Embryonic facial prominence (tissue), 1 donor: ENCODE data around the gene VPS45.
"Not testable (repeated sequence)": the region's sequence is repeated elsewhere in the genome, so short reads cannot be mapped to it uniquely, and the experiment has no call there.

Source experiments
- DNase-seq: peaks from one replicate; pipeline ENCODE4 v3.0.0-alpha.2; 2016; ENCODE audit errors: extremely low spot score

Gene VPS45

GRCh38 chr1:150067184-150068108 is at the start of gene VPS45:
Gene VPS45 (plus strand): TSS chr1:150067776. CDS start chr1:150067858, 82 bp downstream.
- peak; percentile 91 for DNase-seq

DNA sequence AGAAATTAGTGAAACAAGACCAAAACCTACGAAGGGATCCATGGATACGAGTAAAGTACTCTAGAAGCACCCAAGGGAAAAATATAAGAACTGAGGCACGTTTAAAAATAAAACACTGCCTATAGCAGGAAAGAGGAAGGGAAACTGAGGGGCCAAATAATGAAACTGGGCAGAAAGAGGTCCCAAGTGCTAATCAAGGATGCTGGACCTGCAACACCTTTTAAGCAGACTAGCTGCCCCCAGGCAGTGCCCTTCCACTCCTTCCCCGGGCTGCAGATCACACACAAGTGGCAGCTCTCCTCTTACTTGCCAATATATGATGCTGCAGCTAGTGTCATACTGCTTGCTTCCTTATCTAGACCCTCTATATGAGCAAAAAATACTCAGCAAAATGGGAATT is 49.4 kb upstream of the VPS45 start:
- DNase-seq, result no peak

- DNase-seq, result no peak
Observed at GRCh38 chr1:150020711-150021110, 46.9 kb upstream of the VPS45 start.

- DNase-seq, result no peak
Observed at GRCh38 chr1:150021191-150021694, 46.3 kb upstream of the VPS45 start.

- DNase-seq, result no peak
Observed at GRCh38 chr1:150022357-150022756, 45.2 kb upstream of the VPS45 start.

- no peak for DNase-seq
Observed at GRCh38 chr1:150024156-150024555, 43.4 kb upstream of the VPS45 start.

GRCh38 chr1:150028322-150028721 is 39.3 kb upstream of the VPS45 start:
- no peak for DNase-seq

GRCh38 chr1:150034336-150034735 is 33.2 kb upstream of the VPS45 start:
- no peak for DNase-seq

DNA sequence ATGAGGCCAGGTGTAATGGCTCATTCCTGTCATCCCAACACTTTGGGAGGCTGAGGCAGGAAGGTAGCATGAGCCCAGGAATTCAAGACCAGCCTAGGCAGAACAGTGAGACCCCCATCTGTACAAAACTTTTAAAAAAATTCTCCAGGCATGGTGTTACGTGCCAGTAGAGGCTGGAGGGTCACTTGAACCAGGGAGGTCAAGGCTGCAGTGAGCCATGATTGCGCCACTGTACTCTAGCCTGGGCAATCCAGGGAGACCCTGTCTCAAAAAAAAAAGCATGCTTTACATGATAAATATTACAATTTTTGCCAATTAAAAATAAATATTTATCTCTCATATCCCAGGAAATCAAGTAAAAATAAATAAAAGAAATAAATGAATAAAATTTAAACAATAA is 17.6 kb upstream of the VPS45 start:
- DNase-seq, result no peak

- DNase-seq, result no peak
Observed at GRCh38 chr1:150051089-150051373, 16.5 kb upstream of the VPS45 start.

- not testable (repeated sequence) for DNase-seq
Observed at GRCh38 chr1:150051905-150052412, 15.6 kb upstream of the VPS45 start.

DNA sequence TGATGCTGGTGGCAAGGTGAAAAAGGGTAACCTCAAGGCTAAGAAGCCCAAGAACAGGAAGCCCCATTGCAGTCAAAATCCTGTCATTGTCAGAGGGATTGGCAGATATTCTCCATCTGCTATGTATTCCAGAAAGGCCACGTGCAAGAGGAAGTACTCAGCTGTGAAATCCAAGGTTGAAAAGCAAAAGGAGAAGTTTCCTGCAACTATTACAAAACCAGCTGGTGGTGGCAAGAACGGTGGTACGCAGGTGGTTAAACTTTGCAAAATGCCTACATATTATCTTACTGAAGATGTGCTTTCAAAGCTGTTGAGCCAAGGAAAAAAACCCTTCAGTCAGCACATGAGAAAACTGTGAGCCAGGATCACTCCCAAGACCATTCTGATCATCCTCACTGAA is 13.7 kb upstream of the VPS45 start:
- DNase-seq, result no peak

- DNase-seq, result not testable (repeated sequence)
Observed at GRCh38 chr1:150055507-150055906, 12.1 kb upstream of the VPS45 start.

- DNase-seq, result no peak
Observed at GRCh38 chr1:150056407-150056806, 11.2 kb upstream of the VPS45 start.

DNA sequence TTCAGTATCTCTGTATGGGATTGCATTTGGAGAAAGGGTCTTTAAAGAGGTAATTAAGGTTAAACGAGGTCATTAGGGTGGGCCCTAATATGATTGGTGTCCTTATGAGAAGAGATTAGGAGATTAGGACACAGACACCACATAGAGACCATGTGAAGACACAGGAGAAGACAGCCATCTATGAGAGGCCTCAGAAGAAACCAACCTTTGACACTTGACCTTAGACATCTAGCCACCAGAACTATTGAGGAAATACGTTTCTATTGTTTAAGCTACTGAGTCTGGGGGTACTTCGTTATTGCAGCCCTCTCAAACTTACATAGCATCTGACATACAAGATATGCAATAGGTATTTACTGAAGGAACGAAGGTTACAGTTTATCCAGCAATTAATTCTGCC is 7.3 kb upstream of the VPS45 start:
- no peak for DNase-seq

DNA sequence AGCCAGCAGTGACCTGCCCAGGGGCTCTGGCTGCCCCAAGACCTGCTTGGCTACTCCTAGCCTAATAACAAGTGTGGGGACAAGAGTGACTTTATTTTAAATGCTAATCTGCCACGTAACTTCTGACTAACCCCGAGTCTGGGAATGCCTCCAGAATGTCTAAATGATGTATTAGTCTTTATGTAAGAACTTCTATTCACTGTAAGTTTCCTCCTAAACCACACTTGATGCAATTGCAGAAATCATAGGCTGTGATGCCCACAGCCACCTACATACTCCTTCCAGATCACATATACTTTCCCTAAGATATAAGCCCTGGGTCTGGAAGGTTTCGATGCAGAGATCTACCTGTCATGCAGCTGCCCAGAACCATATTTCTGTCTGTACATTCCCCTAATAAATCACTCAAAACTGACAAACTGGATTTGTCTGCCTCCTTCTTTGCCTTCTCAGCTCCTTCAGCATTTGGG is 5.9 kb upstream of the VPS45 start:
- DNase-seq, result no peak

DNA sequence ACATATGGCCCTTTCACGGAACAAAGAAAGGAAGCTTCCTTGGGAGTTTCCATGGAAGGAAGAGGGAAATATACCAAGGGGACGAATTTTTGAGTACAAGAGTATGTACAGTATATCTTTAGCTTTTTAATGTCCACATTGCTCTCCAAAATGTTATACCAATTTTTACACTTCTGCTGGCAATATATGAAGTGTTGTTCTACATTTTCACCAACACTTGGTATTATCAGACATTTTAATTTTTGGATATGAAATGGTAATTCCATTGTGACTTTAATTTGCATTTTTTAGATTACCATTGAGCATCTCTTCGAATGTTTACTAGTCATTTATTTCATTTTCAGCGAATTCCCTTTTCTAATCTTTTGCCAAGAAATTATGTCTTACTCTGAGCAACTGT is 5.5 kb upstream of the VPS45 start:
- DNase-seq, result no peak

DNA sequence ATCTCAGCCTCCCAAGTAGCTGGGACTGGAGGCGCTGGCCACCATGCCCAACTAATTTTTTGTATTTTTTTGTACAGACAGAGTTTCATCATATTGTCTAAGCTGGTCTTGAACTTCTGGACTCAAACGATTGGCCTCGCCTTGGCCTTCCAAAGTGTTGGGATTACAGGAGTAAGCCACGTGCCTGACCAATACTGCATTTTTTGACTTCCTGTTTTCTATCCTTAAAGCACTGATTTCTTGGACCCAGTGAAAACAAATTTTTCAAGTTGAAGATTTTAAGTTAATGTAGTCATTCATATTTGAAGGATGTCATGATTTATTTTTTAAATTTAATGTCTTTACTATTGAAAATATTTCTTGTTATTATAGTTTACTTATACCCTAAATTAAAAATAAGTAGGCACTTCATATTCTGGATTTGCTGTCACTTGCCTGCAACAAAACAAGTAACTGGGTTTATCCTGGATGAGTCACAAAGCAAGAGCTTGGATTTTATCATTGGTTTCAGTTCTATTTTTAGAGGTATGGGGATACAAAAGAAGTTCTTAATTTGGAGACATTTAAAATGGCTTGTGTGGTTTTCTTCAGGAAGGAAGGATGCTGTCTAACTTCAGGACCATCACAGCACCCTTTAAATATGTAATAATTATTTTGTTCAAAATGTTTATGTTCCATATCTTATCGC is 2.2 kb upstream of the VPS45 start:
- no peak for DNase-seq

GRCh38 chr1:150066328-150066727 is 1.2 kb upstream of the VPS45 start:
- DNase-seq, result no peak

DNA sequence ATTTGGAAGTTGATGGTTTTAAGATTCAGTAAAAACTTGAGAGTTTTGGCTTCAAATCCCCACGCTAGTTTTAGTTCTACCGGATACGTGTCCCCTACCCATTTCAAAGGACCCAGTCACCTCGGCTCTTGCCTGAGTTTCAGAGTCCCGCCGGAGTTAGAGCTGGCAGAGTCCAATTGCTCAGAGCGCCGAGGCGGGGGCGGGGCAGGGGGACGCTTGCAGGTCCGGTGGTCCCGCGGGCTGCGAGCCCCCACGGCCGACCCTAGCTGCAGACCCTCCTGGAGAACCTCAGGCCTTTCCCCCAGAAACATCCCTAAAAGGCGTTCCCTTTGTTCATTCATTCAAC is 765 bp upstream of the VPS45 start:
- DNase-seq, result no peak

- DNase-seq, result no peak
Observed at GRCh38 chr1:150068109-150068435, 496 bp downstream of the VPS45 start.

GRCh38 chr1:150069923-150070322 is 2.3 kb downstream of the VPS45 start:
- DNase-seq, result no peak

- DNase-seq, result peak; percentile 57
Observed at GRCh38 chr1:150072959-150073358, 5.4 kb downstream of the VPS45 start.
